NCI-H345 treated with DMSO at 0.1 percent for 48 hours (cell line): ENCODE data around the gene ARFGEF2.

Experiments used
- DNase-seq: peaks from one replicate; lab custom pipeline; 2025; ENCODE audit not compliant: unreplicated experiment; lab: John Stamatoyannopoulos, UW

The ARFGEF2 gene

GRCh38 chr20:48898896-48899530 is 22.5 kb upstream of the ARFGEF2 start:
- DNase-seq: no peak

DNA sequence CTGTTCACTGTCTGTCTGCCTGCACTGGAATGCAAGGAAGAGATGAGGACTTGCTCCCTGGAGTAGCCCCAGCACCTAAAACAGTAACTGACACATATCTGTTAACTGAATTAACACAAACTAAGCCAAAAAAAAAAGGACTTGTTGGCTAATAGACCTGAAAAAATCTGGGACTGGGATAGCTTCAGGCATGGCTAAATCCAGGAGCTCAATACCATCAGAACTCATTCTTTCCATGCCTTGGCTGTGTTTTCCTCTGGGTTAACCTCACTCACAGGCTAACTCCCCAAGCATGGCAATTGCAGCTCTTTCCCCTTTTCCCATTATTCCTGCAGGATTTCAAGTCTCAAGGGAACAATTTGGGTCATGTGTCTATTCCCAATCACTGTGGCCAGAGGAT is 21.6 kb upstream of the ARFGEF2 start:
- no peak for DNase-seq

- no peak for DNase-seq
Observed at GRCh38 chr20:48901326-48901725, 20.2 kb upstream of the ARFGEF2 start.

- DNase-seq: no peak
Observed at GRCh38 chr20:48903705-48904104, 17.8 kb upstream of the ARFGEF2 start.

DNA sequence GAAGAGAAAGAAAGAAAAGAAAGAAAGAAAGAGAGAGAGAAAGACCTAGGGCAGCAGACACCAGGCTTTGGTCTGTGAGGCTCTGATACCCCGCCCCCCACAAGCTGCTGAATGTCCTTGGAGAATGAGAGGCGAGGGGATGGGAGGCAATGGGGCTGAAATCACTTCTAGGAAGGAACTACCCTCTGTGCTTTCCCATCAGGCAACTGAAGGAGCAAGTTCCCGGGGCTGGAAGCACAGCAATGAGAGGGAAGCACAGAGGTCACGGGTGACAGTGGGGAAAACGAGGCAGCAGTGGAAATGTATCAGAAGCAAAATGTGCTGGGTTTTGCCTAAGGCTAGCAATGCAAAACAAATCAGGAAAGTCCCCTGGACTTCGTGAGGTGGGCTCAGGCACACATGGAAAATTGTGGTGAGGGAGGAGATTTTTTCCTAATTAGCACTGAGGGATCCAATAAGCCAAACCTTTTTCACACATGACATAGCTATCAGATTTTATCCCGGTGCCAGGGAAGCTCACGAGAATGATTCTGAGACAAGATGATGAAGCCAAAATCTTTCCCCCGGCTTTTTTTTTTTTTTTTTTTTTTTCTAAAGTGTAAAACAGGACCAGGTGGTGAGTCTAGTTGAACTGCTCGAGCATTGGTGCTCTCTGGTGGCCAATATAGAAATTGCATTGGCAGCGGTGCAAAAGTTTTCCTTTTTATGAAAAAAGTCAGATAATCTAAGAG is 16.8 kb upstream of the ARFGEF2 start:
- peak; percentile 56 for DNase-seq

- DNase-seq: no peak
Observed at GRCh38 chr20:48905297-48905647, 16.2 kb upstream of the ARFGEF2 start.

GRCh38 chr20:48906221-48906877 is 15.2 kb upstream of the ARFGEF2 start:
- no peak for DNase-seq

DNA sequence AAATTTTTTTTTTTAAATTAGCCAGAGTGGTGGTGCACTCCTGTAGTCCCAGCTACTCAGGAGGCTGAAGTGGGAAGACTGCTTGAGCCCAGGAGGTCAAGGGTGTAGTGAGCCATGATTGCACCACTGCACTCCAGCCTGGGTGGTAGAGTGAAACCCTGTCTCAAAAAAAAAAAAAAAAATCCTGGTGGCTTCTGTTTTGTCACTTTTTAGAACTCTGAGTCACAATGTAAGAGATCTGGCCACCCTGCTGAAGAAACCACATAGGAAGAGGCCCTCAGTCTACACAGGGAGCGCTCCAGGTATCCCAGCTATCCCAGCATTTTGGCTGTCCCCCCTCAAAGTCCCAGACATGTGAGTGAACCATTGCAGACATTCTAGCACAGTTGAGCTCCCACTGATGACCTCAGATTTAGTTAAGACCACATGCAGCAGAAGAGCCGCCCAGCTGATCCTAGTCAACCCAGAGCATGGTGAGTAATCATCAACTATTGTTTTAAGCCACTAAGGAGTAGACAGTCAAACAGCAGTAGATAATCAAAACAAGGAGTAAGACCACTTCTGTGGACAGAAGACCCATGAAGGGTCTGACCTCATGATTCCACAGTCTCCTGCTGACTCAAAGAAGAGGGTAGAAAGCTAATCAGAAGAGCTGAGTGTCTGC is 12.7 kb upstream of the ARFGEF2 start:
- DNase-seq: no peak

DNA sequence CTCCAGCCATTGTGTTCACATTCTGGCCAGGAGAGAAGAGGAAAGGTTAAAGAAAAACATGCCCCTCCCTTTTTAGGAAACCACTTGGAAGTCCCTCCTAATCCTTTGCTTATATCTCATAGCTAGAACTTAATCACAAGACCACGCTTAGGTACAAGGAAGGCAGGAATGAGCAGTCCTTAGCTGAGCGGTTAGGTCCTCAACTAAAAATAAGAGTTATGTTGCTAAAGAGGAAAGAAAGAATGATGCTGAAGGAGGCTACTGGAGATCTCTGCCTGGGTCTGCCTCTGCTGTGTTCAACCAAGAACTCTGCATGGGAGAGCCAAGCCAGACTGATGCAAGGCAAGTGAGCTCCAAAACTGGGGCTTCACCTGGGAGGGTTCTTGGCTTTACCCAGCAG is 11.6 kb upstream of the ARFGEF2 start:
- no peak for DNase-seq

DNA sequence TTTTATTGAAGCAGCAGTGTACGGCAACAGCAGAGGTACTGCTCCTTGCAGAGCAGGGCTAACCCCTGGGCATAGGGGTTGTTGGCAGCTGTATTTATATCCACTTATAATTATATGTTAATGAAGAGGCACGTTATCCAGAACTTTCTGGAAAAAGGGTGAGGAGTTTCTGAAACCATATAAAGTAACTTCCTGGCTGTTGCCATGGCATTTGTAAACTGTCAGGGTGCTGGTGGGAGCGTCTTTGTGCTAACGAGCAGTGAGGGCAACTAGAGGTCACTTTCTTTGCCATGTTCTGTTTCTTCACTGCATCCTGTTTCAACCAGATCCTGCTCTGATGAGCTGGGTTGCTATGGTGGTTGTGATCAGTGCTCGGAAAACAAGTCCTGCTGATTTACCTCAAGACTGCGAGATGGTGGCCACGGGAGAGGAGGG is 11.1 kb upstream of the ARFGEF2 start:
- no peak for DNase-seq

DNA sequence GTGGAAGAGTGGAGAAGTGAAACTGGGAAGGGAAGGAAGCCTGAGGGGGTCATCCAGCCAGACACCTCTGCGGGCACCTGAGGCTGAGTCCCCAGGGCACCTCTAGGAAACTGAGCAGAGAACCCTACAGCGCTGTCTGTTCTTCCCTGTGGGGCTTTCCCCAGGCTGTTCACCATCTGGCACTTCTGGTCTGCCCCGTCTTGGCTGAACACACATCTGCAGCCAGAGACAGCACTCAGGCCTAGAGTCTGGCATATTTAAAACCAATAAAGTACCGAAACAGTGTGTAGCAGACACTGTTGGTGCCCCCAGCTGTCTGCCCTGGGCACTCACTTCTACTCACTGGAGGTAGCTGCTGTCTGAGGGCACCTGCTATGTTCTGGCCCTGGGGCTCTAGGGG is 9.4 kb upstream of the ARFGEF2 start:
- DNase-seq: no peak

DNA sequence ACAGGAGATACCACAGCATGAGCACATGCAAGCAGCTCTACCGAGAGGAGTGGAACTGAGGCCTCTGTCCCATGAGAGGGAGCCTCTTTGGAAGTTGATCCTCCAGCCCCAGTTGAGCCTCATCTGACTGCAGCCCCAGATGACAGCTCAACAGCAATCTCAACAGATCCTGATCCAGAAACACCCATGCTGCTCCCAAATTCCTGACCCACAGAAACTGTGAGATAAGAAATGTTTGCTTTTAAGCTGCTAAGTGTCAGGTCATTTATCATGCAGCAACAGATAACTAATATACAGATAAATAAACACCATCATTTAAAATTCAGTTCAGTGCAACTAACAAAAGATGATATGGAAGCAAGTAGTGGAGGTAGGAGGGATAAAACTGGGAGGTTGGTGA is 4.8 kb upstream of the ARFGEF2 start:
- DNase-seq: no peak

DNA sequence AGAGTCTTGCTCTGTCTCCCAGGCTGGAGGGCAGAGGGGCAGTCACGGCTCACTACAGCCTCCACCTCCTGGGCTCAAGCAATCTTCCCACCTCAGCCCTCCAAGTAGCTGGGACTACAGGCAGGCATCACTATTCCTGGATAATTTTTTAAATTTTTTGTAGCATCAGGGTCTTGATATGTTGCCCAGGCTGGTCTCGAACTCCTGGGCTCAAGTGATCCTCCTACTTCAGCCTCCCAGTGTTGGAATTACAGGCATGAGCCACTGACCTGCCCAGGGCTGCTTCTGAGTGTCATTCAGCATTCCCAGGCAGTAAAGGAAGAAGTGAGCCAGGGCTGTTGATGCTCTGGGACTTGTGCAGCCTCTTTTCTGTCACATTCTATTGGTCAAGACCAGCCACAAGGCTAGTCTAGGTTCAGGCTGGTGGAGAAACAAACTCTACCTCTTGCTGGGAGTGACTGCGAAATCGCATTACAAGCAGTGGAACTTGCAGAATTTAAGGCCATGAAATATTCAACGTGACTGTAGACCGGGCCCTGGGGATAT is 2.1 kb upstream of the ARFGEF2 start:
- DNase-seq: no peak

GRCh38 chr20:48919882-48920526 is 1.5 kb upstream of the ARFGEF2 start:
- no peak for DNase-seq

GRCh38 chr20:48920527-48921167 is 864 bp upstream of the ARFGEF2 start:
- DNase-seq: no peak

DNA sequence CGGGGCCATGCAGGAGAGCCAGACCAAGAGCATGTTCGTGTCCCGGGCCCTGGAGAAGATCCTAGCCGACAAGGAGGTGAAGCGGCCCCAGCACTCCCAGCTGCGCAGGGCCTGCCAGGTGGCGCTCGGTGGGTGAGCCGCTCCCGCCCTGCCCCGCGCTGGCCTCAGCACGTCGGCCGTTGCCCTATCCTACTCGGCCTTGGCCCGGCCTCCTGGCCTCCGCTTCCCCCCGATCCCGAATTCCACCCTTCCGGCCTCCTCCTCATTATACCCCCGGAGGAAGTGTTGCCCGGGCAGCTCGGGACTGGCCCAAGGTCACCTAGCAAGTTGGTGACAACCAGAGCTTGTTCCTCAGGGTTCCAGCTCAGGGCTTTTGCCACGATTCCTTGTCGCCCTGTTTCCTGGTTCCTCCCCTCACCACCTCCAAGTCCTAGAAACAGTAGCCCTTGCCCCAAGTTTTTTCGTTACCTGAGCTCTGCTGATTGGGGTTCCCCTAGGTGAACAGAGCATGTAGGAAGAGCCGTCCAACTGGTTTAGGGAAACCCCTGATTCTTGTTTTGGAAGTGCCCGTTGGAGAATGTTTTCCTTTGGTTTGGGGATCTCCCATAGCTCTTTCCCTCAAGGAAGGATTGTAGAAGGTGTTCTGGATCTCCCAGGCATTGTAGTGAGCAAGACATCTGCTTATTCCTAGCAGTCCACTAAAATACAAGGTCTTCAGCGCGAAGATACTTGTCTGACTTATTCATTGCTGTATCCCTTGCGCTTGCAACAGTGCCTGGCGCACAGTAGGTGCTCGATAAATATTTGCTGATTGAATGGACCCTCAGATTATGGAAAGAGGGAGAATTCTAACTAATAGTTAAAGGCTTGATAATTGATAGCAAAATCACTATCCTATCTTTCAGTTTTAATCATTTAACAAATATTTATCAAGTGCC is 641 bp downstream of the ARFGEF2 start:
- DNase-seq: no peak

DNA sequence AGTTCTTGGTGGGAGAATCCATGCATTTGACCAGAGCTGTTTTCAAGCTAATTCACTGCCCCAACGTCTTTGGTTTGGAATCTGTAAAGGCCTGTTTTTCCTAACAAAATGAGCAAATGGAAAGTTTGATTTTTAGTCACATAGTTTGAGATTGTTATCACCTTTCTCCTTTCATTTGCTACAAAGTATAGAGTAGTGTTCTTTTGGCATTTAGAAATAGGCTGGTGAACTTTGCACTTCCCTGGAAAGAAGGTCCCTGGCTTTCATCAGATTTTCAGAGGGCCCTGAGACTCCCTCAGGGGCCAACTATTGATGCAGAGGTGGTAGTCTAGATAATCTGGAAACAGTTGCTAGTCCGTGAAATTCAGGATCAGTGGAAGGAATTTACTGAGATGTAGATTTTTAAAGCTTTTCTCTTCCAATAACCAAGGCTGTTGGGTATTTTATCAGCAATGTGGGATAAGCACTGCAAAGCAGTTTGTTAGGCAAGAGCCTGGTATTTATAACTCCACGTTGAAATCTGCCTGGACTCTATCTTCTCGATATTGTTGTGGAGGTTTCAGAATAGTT is 1.7 kb downstream of the ARFGEF2 start:
- DNase-seq: no peak

DNA sequence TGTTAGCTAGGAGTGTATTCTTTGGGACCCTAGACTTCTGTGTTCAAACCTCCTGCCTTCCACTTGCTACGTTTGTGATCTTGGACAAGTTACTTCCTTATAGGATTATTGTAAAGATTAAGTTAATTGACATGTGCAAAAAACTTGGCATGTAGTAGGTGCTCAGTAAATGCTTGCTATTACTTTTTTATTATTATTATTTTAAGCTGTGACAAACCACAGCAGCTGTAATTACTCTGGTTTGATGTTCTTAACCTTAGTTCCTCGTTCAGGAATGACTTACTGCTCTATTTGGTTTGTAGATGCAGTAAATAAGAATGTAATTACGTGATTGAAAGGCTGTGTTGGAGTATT is 3.2 kb downstream of the ARFGEF2 start:
- DNase-seq: no peak

DNA sequence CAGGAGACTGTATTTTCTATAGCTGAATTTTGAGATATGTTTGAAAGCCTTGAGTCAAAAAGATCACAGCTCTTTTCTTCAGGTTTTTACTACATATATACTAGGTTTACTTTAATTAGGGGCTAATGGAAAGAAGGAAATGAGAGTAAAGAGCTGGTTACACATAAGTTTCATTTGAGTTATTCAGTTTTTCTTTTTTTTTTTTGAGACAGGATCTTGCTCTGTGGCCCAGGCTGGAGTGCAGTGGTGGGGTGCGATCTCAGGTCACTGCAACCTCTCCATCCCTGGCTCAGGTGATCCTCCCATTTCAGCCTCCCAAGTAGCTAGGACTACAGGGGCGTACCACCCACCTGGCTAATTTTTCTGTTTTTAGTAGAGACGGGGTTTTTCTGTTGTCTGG is 4.8 kb downstream of the ARFGEF2 start:
- no peak for DNase-seq
